ENCODE results near the gene AP1G2. TPM values are rescaled to one million over a fixed set of nuclear protein-coding genes. Genes with fewer than 3 reads are reported as not detected.

The AP1G2 gene
- total RNA-seq, 2 experiments from 2014 or later = 205 to 216 TPM

- H3K4me3 Mint-ChIP-seq = no peak overlapping the region
- H3K27ac Mint-ChIP-seq = no peak overlapping the region
- intact Hi-C loops (cut with micrococcal nuclease) = no loop called here
- CTCF ChIA-PET = interaction anchor here (0.7 kb wide), 1 partner anchor 22 kb away, joined by 3 read pairs; no protein-coding TSS in a partner anchor
- H3K27me3 Mint-ChIP-seq (ENCODE audit: low read depth) = peaks cover 37% of the 10 kb centered on the region
- H3K36me3 Mint-ChIP-seq (ENCODE audit: low read depth) = no peaks in the 10 kb centered on the region
- H3K4me1 Mint-ChIP-seq (ENCODE audit: low read depth) = peaks cover 19% of the 10 kb centered on the region
- H3K9me3 Mint-ChIP-seq = no peaks in the 10 kb centered on the region
- no peak for DNase-seq
Observed at GRCh38 chr14:23577710-23578392, 10.3 kb upstream of the AP1G2 start.

DNA sequence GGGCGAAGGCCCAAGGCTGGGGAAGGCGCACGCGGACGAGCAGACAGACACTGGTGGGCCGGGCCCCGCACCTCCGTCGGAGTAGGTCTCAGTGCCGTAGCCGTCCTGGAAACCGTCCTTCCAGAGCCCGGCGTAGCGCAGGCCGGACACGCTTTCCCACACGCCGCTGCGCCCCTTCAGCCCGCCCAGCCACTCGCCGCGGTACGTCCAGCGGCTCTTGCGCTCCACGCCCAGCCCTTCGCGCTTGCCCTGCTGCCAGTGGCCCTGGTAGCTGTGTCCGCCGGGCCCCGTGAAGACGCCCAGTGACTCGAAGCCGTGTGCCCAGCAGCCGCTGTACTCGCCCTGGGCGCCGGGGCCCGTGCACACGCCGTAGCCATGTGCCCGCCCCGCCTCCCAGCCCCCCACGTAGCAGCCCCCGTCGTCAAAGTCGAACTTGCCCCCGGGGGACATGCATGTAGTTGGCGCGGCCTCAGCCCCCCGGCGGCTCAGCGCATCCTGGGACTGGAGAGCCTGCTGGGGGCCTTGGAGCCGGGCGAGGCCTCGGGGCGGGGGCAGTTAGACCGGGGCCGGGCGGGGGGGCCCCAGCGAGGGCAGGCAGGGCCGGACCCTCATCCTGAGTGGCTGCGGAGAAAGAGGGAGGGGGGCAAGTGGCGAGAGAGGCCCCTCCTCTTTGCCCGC lies 9.6 kb upstream of the AP1G2 start:
- Mint-ChIP-seq H3K9me3 (no peaks in the 10 kb centered on the region), H3K4me1 (ENCODE audit: low read depth) (peaks cover 19% of the 10 kb centered on the region), H3K27ac (no peak overlapping the region), H3K36me3 (ENCODE audit: low read depth) (no peaks in the 10 kb centered on the region), H3K4me3 (peak overlapping the region; percentile 47), H3K27me3 (ENCODE audit: low read depth) (peaks cover 31% of the 10 kb centered on the region)
- DNase-seq = no peak
- CTCF ChIA-PET = no interaction called here
- intact Hi-C loops (cut with micrococcal nuclease) = no loop called here

DNA sequence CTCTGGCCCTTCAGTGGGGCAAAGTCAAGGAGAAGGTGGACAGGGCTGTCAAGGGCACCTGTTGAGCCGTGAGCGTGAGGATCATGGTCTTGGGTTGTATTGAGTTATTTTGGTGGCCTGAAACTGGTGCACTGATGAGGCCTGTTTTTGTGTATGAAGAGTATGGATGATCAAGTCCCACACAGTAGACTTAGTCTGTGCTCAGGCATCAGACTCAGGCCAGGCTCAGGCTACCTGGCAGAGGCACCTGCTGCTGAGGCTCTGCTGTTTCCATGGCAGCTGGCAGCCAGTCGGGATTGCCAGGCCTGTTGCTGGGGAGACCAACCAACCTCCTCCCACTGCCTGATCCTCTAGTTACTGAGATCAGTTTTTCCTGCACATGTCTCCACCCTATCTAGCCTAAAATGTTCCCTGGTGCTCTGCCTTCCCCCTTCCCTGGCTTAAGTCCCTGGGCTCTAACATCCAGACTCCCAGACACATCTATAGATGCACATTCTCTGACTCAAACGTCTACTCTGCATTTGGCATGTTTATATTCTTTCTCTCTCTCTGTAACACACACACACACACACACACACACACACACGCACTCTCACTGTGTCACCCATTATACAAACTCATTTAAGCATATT lies 5.9 kb upstream of the AP1G2 start:
- intact Hi-C loops (cut with micrococcal nuclease) = no loop called here
- Mint-ChIP-seq H3K9me3 (no peaks in the 10 kb centered on the region), H3K27ac (no peak overlapping the region)

DNA sequence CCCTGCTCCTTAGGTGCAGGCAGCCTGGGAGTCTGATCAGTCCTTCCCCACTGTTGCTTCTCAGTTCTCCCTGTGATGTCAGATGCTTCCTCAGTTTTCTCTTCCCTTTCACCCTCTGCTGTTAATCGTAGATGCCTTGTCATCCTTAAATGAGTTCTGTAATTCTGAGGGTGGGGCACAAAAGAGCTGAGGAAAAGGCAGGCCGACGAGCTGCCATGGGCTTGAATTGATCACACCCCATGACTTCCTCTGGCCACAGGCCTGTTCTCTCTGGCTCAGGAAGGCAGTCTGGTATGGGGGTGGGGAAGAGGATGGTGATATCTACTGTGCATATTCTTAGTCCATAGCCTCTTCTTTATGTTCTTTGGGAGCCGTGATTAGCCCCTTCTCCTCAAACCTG lies 5.2 kb upstream of the AP1G2 start:
- CTCF ChIA-PET = interaction anchor here (2.2 kb wide), 1 partner anchor 10 kb away, joined by 12 read pairs; no protein-coding TSS in a partner anchor
- H3K36me3 Mint-ChIP-seq (ENCODE audit: low read depth) = no peaks in the 10 kb centered on the region
- no peak overlapping the region for H3K27ac Mint-ChIP-seq
- no peak for DNase-seq
- H3K4me3 Mint-ChIP-seq = no peak overlapping the region
- H3K27me3 Mint-ChIP-seq (ENCODE audit: low read depth) = peaks cover 18% of the 10 kb centered on the region
- H3K9me3 Mint-ChIP-seq = no peaks in the 10 kb centered on the region
- H3K4me1 Mint-ChIP-seq (ENCODE audit: low read depth) = peaks cover 20% of the 10 kb centered on the region
- intact Hi-C loops (cut with micrococcal nuclease) = no loop called here

More for the DNA sequence above, 5.9 kb upstream of the AP1G2 start:
- H3K4me1 Mint-ChIP-seq (ENCODE audit: low read depth) = peaks cover 20% of the 10 kb centered on the region
- CTCF ChIA-PET = interaction anchor here (1.5 to 2.2 kb wide), 2 partner anchors 11 to 13 kb away, joined by 6 to 12 read pairs; no protein-coding TSS in a partner anchor
- H3K4me3 Mint-ChIP-seq = no peak overlapping the region
- no peaks in the 10 kb centered on the region for H3K36me3 Mint-ChIP-seq (ENCODE audit: low read depth)
- no peak for DNase-seq
- peaks cover 20% of the 10 kb centered on the region for H3K27me3 Mint-ChIP-seq (ENCODE audit: low read depth)

- no peaks in the 10 kb centered on the region for H3K9me3 Mint-ChIP-seq
- CTCF ChIA-PET = interaction anchor here (0.8 to 2.2 kb wide), 3 partner anchors 10 to 94 kb away, joined by 3 to 12 read pairs (median 3); no protein-coding TSS in a partner anchor
- H3K27me3 Mint-ChIP-seq (ENCODE audit: low read depth) = peaks cover 18% of the 10 kb centered on the region
- H3K4me1 Mint-ChIP-seq (ENCODE audit: low read depth) = peaks cover 22% of the 10 kb centered on the region
- intact Hi-C loops (cut with micrococcal nuclease) = no loop called here
- H3K4me3 Mint-ChIP-seq = no peak overlapping the region
- no peak overlapping the region for H3K27ac Mint-ChIP-seq
- DNase-seq = no peak
- H3K36me3 Mint-ChIP-seq (ENCODE audit: low read depth) = no peaks in the 10 kb centered on the region
Observed at GRCh38 chr14:23572524-23572828, 4.9 kb upstream of the AP1G2 start.

DNA sequence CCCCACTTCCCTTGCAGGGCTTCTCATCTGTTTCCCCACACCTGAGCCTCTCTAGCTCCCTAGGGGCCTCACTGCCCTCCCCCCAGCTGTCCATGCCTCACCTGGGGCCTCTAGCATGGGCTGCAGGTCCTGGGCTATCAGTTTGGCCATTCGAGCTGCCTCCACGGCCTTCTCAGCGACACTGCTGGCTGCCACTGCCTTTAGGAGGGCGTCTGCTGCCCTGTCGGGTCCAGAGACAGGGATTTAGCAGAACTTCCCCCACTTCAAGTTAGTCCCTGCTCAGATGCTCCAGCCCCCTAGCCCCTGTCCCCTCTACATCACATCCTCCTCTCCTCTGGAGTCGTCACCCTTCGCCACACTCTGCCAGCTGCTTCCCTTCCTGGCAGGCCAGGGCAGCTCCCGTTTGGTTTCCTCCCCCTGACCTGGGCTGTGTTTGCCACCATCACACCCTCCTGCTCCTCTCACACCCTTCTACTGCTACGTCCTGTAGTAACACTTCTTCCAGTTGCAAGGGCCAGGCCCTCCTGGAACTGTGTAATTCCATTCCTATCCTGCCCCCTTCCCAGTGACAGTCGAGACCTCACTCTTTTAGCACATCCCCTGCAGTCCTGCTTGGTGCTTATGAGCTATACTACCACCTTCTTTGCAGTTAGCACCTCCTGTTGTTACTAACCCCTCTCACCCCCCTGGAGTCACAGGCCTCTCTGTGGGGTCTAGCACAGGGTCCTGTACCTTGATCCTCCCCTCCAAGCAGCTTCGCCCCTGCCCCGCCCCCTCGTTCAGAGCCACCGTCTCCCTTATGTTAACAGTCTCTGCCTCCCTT lies 4.3 kb upstream of the AP1G2 start:
- H3K4me3 Mint-ChIP-seq = no peak overlapping the region
- peaks cover 15% of the 10 kb centered on the region for H3K27me3 Mint-ChIP-seq (ENCODE audit: low read depth)
- H3K4me1 Mint-ChIP-seq (ENCODE audit: low read depth) = peaks cover 22% of the 10 kb centered on the region
- H3K27ac Mint-ChIP-seq = no peak overlapping the region
- H3K9me3 Mint-ChIP-seq = no peaks in the 10 kb centered on the region
- CTCF ChIA-PET = interaction anchor here (0.8 to 2.2 kb wide), 3 partner anchors 9 to 93 kb away, joined by 3 to 12 read pairs (median 3); no protein-coding TSS in a partner anchor
- intact Hi-C loops (cut with micrococcal nuclease) = no loop called here
- no peak for DNase-seq
- H3K36me3 Mint-ChIP-seq (ENCODE audit: low read depth) = no peaks in the 10 kb centered on the region

DNA sequence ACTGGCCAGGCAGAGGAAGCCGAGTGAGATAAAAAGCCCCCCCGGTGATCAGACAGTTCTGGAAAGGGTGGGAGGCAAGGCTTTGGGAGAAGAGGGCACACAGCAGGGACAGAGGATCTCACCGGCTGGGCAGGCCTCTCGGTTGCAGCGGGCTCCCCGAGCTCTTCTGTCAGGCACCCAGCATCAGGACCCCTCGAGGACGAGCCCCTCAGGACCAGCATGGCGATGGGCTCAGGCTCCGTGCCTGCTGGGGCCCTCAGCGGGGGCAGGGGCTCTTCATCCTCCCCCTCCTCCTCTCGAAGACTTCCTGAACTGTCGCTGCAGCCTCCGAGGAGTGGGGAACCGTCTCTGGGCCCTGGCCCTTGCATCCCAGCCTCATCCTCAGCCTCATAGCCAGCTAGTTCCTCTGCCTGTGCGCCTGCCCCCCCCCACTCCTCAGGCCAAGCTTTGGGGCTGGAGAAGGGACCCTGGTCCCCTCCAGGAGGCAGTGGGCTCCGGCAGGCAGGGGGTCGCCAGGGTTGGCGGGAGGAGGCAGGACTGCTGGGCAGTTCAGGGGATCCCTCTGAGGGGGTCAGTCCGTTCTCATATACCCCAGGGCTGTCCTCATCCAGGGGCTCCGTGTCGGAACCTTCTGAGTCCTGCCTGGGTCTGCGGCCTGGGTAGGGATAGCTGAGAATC lies 3.4 kb upstream of the AP1G2 start:
- DNase-seq = no peak
- no peak overlapping the region for H3K27ac Mint-ChIP-seq

GRCh38 chr14:23569443-23570151 lies 2.0 kb upstream of the AP1G2 start:
- Mint-ChIP-seq H3K27ac (no peak overlapping the region), H3K36me3 (ENCODE audit: low read depth) (peaks cover 6% of the 10 kb centered on the region), H3K4me1 (ENCODE audit: low read depth) (peaks cover 22% of the 10 kb centered on the region), H3K27me3 (ENCODE audit: low read depth) (peaks cover 2% of the 10 kb centered on the region), H3K4me3 (no peak overlapping the region), H3K9me3 (no peaks in the 10 kb centered on the region)
- CTCF ChIA-PET = interaction anchor here (1.3 to 3.0 kb wide), 3 partner anchors 11 to 14 kb away, joined by 4 to 22 read pairs (median 6); no protein-coding TSS in a partner anchor
- DNase-seq = no peak
- intact Hi-C loops (cut with micrococcal nuclease) = no loop called here

More for the DNA sequence above, 3.4 kb upstream of the AP1G2 start:
- H3K4me3 Mint-ChIP-seq = no peak overlapping the region
- H3K27me3 Mint-ChIP-seq (ENCODE audit: low read depth) = peaks cover 8% of the 10 kb centered on the region
- CTCF ChIA-PET = interaction anchor here (0.6 to 1.8 kb wide), 2 partner anchors 11 to 13 kb away, joined by 3 to 4 read pairs; no protein-coding TSS in a partner anchor
- intact Hi-C loops (cut with micrococcal nuclease) = no loop called here
- H3K36me3 Mint-ChIP-seq (ENCODE audit: low read depth) = no peaks in the 10 kb centered on the region
- no peaks in the 10 kb centered on the region for H3K9me3 Mint-ChIP-seq
- peaks cover 20% of the 10 kb centered on the region for H3K4me1 Mint-ChIP-seq (ENCODE audit: low read depth)

- DNase-seq = peak; percentile 49
- H3K4me1 Mint-ChIP-seq (ENCODE audit: low read depth) = peaks cover 22% of the 10 kb centered on the region
- CTCF ChIA-PET = interaction anchor here (0.6 to 3.0 kb wide), 8 partner anchors 10 to 98 kb away, joined by 3 to 22 read pairs (median 4); no protein-coding TSS in a partner anchor
Observed at GRCh38 chr14:23568600-23569331, 1.2 kb upstream of the AP1G2 start.

GRCh38 chr14:23568021-23568599 lies 519 bp upstream of the AP1G2 start:
- DNase-seq = no peak
- CTCF ChIA-PET = interaction anchor here (0.6 to 3.0 kb wide), 9 partner anchors 10 to 97 kb away, joined by 3 to 22 read pairs (median 5); no protein-coding TSS in a partner anchor
- peaks cover 12% of the 10 kb centered on the region for H3K36me3 Mint-ChIP-seq (ENCODE audit: low read depth)
- no peaks in the 10 kb centered on the region for H3K9me3 Mint-ChIP-seq
- no peaks in the 10 kb centered on the region for H3K27me3 Mint-ChIP-seq (ENCODE audit: low read depth)
- peak overlapping the region; percentile 100 for H3K4me3 Mint-ChIP-seq
- intact Hi-C loops (cut with micrococcal nuclease) = no loop called here
- peaks cover 22% of the 10 kb centered on the region for H3K4me1 Mint-ChIP-seq (ENCODE audit: low read depth)
- H3K27ac Mint-ChIP-seq = peak overlapping the region; percentile 97

More at GRCh38 chr14:23568600-23569331, 1.2 kb upstream of the AP1G2 start:
- Mint-ChIP-seq H3K27ac (peak overlapping the region; percentile 97), H3K9me3 (no peaks in the 10 kb centered on the region), H3K27me3 (ENCODE audit: low read depth) (peaks cover 2% of the 10 kb centered on the region), H3K4me3 (peak overlapping the region; percentile 100), H3K36me3 (ENCODE audit: low read depth) (peaks cover 11% of the 10 kb centered on the region)
- intact Hi-C loops (cut with micrococcal nuclease) = no loop called here

All from activated naive CD4-positive, alpha-beta T cell treated with anti-CD3 and anti-CD28 coated beads for 36 hours (primary cell).